ENCODE data around the gene TBC1D2B.

GRCh38 chr15:77983708-77984445, 93.6 kb downstream of the TBC1D2B start:
- TF ChIP-seq CTCF (IDR thresholded peaks at IDR 0.05; ENCODE audit: poor library complexity, severe bottlenecking) = no peak
- no peak for TF ChIP-seq POLR2AphosphoS5 (IDR thresholded peaks at IDR 0.05)
- no peak for TF ChIP-seq EP300 (conservative IDR thresholded peaks at IDR 0.05; ENCODE audit: poor library complexity, severe bottlenecking)
- TF ChIP-seq SMC3 (conservative IDR thresholded peaks at IDR 0.05; ENCODE audit: poor library complexity) = no peak
- no peak for TF ChIP-seq EZH2 (IDR thresholded peaks at IDR 0.05; ENCODE audit: borderline replicate concordance, insufficient read depth, low read length, poor library complexity, severe bottlenecking)
- TF ChIP-seq REST (IDR thresholded peaks at IDR 0.05; ENCODE audit: borderline replicate concordance) = no peak

Measured in neural cell (in vitro differentiated cells).